ENCODE results near the gene NPHS1.
A peak's percentile ranks its signal among the peaks of the same experiment; 100 is the strongest.

- no peak for TF ChIP-seq ZNF571 (tag by site-specific recombination; IDR thresholded peaks at IDR 0.05)
- no peak for TF ChIP-seq CTCF (tag by site-specific recombination; IDR thresholded peaks at IDR 0.05)
- no peak for TF ChIP-seq ZBTB7A (tag by site-specific recombination; IDR thresholded peaks at IDR 0.05; ENCODE audit: low read depth)
- no peak for TF ChIP-seq ZNF350 (tag by site-specific recombination; IDR thresholded peaks at IDR 0.05)
- TF ChIP-seq REST (tag by site-specific recombination; IDR thresholded peaks at IDR 0.05), result no peak
- peak; percentile 43 for TF ChIP-seq SP2 (tag by site-specific recombination; IDR thresholded peaks at IDR 0.05)
- TF ChIP-seq ZNF214 (tag by site-specific recombination; IDR thresholded peaks at IDR 0.05; ENCODE audit: borderline replicate concordance), result no peak
- TF ChIP-seq, protein P1, sequence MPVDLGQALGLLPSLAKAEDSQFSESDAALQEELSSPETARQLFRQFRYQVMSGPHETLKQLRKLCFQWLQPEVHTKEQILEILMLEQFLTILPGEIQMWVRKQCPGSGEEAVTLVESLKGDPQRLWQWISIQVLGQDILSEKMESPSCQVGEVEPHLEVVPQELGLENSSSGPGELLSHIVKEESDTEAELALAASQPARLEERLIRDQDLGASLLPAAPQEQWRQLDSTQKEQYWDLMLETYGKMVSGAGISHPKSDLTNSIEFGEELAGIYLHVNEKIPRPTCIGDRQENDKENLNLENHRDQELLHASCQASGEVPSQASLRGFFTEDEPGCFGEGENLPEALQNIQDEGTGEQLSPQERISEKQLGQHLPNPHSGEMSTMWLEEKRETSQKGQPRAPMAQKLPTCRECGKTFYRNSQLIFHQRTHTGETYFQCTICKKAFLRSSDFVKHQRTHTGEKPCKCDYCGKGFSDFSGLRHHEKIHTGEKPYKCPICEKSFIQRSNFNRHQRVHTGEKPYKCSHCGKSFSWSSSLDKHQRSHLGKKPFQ (tag by site-specific recombination; IDR thresholded peaks at IDR 0.05), result no peak
- TF ChIP-seq, protein P2, sequence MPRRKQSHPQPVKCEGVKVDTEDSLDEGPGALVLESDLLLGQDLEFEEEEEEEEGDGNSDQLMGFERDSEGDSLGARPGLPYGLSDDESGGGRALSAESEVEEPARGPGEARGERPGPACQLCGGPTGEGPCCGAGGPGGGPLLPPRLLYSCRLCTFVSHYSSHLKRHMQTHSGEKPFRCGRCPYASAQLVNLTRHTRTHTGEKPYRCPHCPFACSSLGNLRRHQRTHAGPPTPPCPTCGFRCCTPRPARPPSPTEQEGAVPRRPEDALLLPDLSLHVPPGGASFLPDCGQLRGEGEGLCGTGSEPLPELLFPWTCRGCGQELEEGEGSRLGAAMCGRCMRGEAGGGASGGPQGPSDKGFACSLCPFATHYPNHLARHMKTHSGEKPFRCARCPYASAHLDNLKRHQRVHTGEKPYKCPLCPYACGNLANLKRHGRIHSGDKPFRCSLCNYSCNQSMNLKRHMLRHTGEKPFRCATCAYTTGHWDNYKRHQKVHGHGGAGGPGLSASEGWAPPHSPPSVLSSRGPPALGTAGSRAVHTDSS (tag by site-specific recombination; IDR thresholded peaks at IDR 0.05), result no peak
- TF ChIP-seq, protein P3, sequence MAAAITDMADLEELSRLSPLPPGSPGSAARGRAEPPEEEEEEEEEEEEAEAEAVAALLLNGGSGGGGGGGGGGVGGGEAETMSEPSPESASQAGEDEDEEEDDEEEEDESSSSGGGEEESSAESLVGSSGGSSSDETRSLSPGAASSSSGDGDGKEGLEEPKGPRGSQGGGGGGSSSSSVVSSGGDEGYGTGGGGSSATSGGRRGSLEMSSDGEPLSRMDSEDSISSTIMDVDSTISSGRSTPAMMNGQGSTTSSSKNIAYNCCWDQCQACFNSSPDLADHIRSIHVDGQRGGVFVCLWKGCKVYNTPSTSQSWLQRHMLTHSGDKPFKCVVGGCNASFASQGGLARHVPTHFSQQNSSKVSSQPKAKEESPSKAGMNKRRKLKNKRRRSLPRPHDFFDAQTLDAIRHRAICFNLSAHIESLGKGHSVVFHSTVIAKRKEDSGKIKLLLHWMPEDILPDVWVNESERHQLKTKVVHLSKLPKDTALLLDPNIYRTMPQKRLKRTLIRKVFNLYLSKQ (tag by site-specific recombination; IDR thresholded peaks at IDR 0.05; ENCODE audit: borderline replicate concordance), result no peak
Measured at GRCh38 chr19:35843676-35844481, 8.4 kb downstream of the NPHS1 start.

Data from HEK293 (cell line).